HL-60 (cell line): ENCODE results near the gene IL12B.

Experiments used
- GABPA ChIP-seq: IDR thresholded peaks from 2 replicates; pipeline ENCODE4 v1.6.1; 2012; ENCODE audit warnings: low read depth
- POLR2AphosphoS5 ChIP-seq: IDR thresholded peaks from 2 replicates; pipeline ENCODE4 v1.6.1; 2012; ENCODE audit warnings: low read depth
- SPI1 ChIP-seq: IDR thresholded peaks from 2 replicates; pipeline ENCODE4 v1.6.1; 2012; ENCODE audit warnings: low read depth, mild to moderate bottlenecking, borderline replicate concordance
- TF ChIP-seq, protein P1 (sequence below): IDR thresholded peaks from one replicate; pipeline ENCODE4 v1.5.1; 2011; ENCODE audit warnings: low read length, control low read depth, inconsistent platforms; ENCODE audit not compliant: insufficient read depth
- TF ChIP-seq, protein P2 (sequence below): IDR thresholded peaks from 2 replicates; pipeline ENCODE4 v1.6.1; 2012; ENCODE audit warnings: low read depth; ENCODE audit not compliant: insufficient replicate concordance

DNA sequence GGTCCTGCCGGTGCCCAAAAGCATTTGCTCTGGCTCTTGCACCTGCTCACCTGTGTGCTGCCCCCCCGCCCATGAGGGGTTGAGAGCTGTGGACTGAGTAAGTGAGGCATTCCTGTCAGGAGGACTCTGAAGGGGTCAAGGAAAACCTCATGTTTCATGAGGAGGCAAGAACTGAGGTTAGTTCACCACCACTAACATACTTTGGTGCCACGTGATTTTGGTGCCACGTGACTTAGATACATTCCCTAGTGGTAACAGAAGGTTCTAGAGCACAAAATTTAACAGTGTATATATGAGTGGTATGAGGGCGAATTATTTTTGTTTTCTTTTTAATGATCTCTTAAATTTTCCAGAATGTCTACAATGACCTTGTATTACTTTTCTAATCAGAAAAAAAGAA is 6.3 kb upstream of the IL12B start:
- TF ChIP-seq, protein P1, sequence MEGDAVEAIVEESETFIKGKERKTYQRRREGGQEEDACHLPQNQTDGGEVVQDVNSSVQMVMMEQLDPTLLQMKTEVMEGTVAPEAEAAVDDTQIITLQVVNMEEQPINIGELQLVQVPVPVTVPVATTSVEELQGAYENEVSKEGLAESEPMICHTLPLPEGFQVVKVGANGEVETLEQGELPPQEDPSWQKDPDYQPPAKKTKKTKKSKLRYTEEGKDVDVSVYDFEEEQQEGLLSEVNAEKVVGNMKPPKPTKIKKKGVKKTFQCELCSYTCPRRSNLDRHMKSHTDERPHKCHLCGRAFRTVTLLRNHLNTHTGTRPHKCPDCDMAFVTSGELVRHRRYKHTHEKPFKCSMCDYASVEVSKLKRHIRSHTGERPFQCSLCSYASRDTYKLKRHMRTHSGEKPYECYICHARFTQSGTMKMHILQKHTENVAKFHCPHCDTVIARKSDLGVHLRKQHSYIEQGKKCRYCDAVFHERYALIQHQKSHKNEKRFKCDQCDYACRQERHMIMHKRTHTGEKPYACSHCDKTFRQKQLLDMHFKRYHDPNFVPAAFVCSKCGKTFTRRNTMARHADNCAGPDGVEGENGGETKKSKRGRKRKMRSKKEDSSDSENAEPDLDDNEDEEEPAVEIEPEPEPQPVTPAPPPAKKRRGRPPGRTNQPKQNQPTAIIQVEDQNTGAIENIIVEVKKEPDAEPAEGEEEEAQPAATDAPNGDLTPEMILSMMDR: no peak
- no peak for TF ChIP-seq SPI1
- TF ChIP-seq POLR2AphosphoS5: no peak
- no peak for TF ChIP-seq GABPA
- TF ChIP-seq, protein P2, sequence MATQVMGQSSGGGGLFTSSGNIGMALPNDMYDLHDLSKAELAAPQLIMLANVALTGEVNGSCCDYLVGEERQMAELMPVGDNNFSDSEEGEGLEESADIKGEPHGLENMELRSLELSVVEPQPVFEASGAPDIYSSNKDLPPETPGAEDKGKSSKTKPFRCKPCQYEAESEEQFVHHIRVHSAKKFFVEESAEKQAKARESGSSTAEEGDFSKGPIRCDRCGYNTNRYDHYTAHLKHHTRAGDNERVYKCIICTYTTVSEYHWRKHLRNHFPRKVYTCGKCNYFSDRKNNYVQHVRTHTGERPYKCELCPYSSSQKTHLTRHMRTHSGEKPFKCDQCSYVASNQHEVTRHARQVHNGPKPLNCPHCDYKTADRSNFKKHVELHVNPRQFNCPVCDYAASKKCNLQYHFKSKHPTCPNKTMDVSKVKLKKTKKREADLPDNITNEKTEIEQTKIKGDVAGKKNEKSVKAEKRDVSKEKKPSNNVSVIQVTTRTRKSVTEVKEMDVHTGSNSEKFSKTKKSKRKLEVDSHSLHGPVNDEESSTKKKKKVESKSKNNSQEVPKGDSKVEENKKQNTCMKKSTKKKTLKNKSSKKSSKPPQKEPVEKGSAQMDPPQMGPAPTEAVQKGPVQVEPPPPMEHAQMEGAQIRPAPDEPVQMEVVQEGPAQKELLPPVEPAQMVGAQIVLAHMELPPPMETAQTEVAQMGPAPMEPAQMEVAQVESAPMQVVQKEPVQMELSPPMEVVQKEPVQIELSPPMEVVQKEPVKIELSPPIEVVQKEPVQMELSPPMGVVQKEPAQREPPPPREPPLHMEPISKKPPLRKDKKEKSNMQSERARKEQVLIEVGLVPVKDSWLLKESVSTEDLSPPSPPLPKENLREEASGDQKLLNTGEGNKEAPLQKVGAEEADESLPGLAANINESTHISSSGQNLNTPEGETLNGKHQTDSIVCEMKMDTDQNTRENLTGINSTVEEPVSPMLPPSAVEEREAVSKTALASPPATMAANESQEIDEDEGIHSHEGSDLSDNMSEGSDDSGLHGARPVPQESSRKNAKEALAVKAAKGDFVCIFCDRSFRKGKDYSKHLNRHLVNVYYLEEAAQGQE: no peak
